Endodermal cell (in vitro differentiated cells): Measurements from ENCODE around the gene RHBDF1. TPM values are rescaled to one million over a fixed set of nuclear protein-coding genes. Genes with fewer than 3 reads are reported as not detected.
"Not testable (repeated sequence)": the region's sequence is repeated elsewhere in the genome, so short reads cannot be mapped to it uniquely, and the experiment has no call there.

ENCODE experiments used
- DNase-seq: peaks from one replicate; pipeline ENCODE4 v3.0.0-alpha.2; 2017
- H3K27ac ChIP-seq: 2 replicates; pipeline ENCODE4 v1.5.1; 2013; ENCODE audit warnings: mild to moderate bottlenecking, low read depth, low read length, moderate library complexity
- H3K27me3 ChIP-seq: 2 replicates; pipeline ENCODE4 v1.6.1; 2013; ENCODE audit warnings: mild to moderate bottlenecking, low read length, moderate library complexity; ENCODE audit not compliant: insufficient read depth, control insufficient read depth, poor library complexity, severe bottlenecking
- H3K36me3 ChIP-seq: 2 replicates; pipeline ENCODE4 v1.7.0; 2013; ENCODE audit warnings: mild to moderate bottlenecking, low read length, moderate library complexity; ENCODE audit not compliant: control insufficient read depth, insufficient read depth
- H3K4me1 ChIP-seq: one replicate; pipeline ENCODE4 v1.7.0; 2013; ENCODE audit warnings: low read length; ENCODE audit not compliant: control insufficient read depth, insufficient read depth
- H3K4me3 ChIP-seq: 2 replicates; pipeline ENCODE4 v1.5.1; 2013; ENCODE audit warnings: mild to moderate bottlenecking, low read length, moderate library complexity
- H3K9ac ChIP-seq: 2 replicates; pipeline ENCODE4 v1.6.1; 2013; ENCODE audit warnings: mild to moderate bottlenecking, low read length, moderate library complexity; ENCODE audit not compliant: poor library complexity, severe bottlenecking; ENCODE audit errors: extremely low read depth
- H3K9me3 ChIP-seq: 2 replicates; pipeline ENCODE4 v1.6.1; 2013; ENCODE audit warnings: mild to moderate bottlenecking, low read length, moderate library complexity; ENCODE audit not compliant: control insufficient read depth
- H3K27ac Mint-ChIP-seq: 2 replicates; pipeline ENCODE4 v1.8.0; 2020; ENCODE audit warnings: mixed read lengths
- H3K27me3 Mint-ChIP-seq: 2 replicates; pipeline ENCODE4 v1.8.0; 2021; ENCODE audit warnings: mild to moderate bottlenecking, mixed read lengths; ENCODE audit not compliant: insufficient read depth
- H3K36me3 Mint-ChIP-seq: 2 replicates; pipeline ENCODE4 v1.8.0; 2020; ENCODE audit warnings: low read depth, mixed read lengths
- H3K4me1 Mint-ChIP-seq: 2 replicates; pipeline ENCODE4 v1.8.0; 2020; ENCODE audit warnings: mixed read lengths
- H3K4me3 Mint-ChIP-seq: 2 replicates; pipeline ENCODE4 v1.8.0; 2020; ENCODE audit warnings: mild to moderate bottlenecking, moderate library complexity, mixed read lengths
- H3K9me3 Mint-ChIP-seq: 2 replicates; pipeline ENCODE4 v1.8.0; 2020; ENCODE audit warnings: mild to moderate bottlenecking, mixed read lengths
- CTCF ChIP-seq: fragments of 200-600 bp; sonication (generic); conservative IDR thresholded peaks from 2 replicates; pipeline ENCODE4 v1.5.0; 2021; ENCODE audit warnings: antibody characterized with exemption, mild to moderate bottlenecking
- WGBS, 2 experiments: methylation state at CpG; one replicate each; pipeline versions ENCODE4 v1.1.5 to v1.1.7; 2013; ENCODE audit warnings: missing lambda C conversion rate in 2 of 2, mixed read lengths in 1 of 2; ENCODE audit not compliant: insufficient coverage in 1 of 2, insufficient read length in 1 of 2; 5-methylcytosine and 5-hydroxymethylcytosine counted together
- total RNA-seq, 2 donors: library from RNA; stranded (reverse); fragmentation: NEBNext Ultra II Directional in 1 of 2; extraction: Animal tissue kit (Norgen Biotek cat#: 25700) in 1 of 2; gene quantifications; 2 replicates in 1 of 2; 3 replicates in 1 of 2; pipeline ENCODE4 v1.2.1, GENCODE V29; 2021

RHBDF1 gene
- total RNA-seq, 2 donors from 2014 or later: 70.7 to 76.4 TPM

- WGBS, 2 experiments: 76 to 77% methylated on average over 16 to 17 of the region's 17 CpGs
- DNase-seq: no peak
- no peaks in the 10 kb centered on the region for H3K9me3 Mint-ChIP-seq
- H3K27me3 Mint-ChIP-seq: no peaks in the 10 kb centered on the region
- Histone ChIP-seq H3K4me3 (no peak overlapping the region), H3K27me3 (no peaks in the 10 kb centered on the region), H3K9me3 (no peaks in the 10 kb centered on the region), H3K27ac (no peak overlapping the region), H3K4me1 (no peaks in the 10 kb centered on the region), H3K9ac (no peak overlapping the region), H3K36me3 (no peaks in the 10 kb centered on the region)
- H3K4me3 Mint-ChIP-seq: no peak overlapping the region
- no peak for TF ChIP-seq CTCF
- peaks cover 10% of the 10 kb centered on the region for H3K36me3 Mint-ChIP-seq
- H3K27ac Mint-ChIP-seq: no peak overlapping the region
- H3K4me1 Mint-ChIP-seq: no peaks in the 10 kb centered on the region
Measured at GRCh38 chr16:35011-35677, 37.3 kb downstream of the RHBDF1 start.

DNA sequence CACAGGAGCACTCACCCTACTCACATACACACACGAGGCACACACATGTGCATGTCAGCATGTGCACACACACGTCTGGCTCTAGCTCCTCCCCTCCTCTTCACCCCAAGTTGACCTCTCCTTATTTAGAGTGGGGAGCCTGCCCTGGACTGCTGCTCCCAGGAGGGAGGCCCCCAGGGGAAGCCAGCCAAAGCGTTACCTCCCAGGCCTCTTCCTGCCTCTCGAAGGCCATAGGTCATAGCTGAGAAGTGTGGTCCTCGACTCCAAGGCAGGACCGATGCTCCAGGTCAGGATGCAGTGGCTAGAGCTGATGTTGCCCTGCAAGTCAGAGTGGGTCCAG lies 37.8 kb downstream of the RHBDF1 start:
- DNase-seq: no peak
- no peak overlapping the region for H3K27ac ChIP-seq
- no peaks in the 10 kb centered on the region for H3K36me3 ChIP-seq
- no peaks in the 10 kb centered on the region for H3K27me3 Mint-ChIP-seq
- H3K27me3 ChIP-seq: no peaks in the 10 kb centered on the region
- no peaks in the 10 kb centered on the region for H3K9me3 Mint-ChIP-seq
- no peaks in the 10 kb centered on the region for H3K4me1 Mint-ChIP-seq
- H3K27ac Mint-ChIP-seq: no peak overlapping the region
- H3K36me3 Mint-ChIP-seq: peaks cover 6% of the 10 kb centered on the region
- no peak overlapping the region for H3K4me3 Mint-ChIP-seq
- H3K4me3 ChIP-seq: no peak overlapping the region
- no peaks in the 10 kb centered on the region for H3K4me1 ChIP-seq
- 86 to 94% methylated on average over 6 of the region's 6 CpGs for WGBS, 2 experiments
- no peak for TF ChIP-seq CTCF
- no peak overlapping the region for H3K9ac ChIP-seq
- no peaks in the 10 kb centered on the region for H3K9me3 ChIP-seq

GRCh38 chr16:33877-34647 lies 38.4 kb downstream of the RHBDF1 start:
- H3K4me1 ChIP-seq: no peaks in the 10 kb centered on the region
- 83 to 84% methylated on average over 18 to 20 of the region's 21 CpGs for WGBS, 2 experiments
- TF ChIP-seq CTCF: no peak
- Mint-ChIP-seq H3K27me3 (no peaks in the 10 kb centered on the region), H3K27ac (no peak overlapping the region), H3K9me3 (no peaks in the 10 kb centered on the region), H3K4me3 (no peak overlapping the region), H3K4me1 (no peaks in the 10 kb centered on the region), H3K36me3 (peaks cover 3% of the 10 kb centered on the region)
- H3K9me3 ChIP-seq: no peaks in the 10 kb centered on the region
- no peak overlapping the region for H3K4me3 ChIP-seq
- no peak overlapping the region for H3K9ac ChIP-seq
- no peaks in the 10 kb centered on the region for H3K27me3 ChIP-seq
- H3K36me3 ChIP-seq: no peaks in the 10 kb centered on the region
- no peak for DNase-seq
- no peak overlapping the region for H3K27ac ChIP-seq

- WGBS, 2 experiments: 84 to 90% methylated on average over 2 to 3 of the region's 8 CpGs
- H3K4me1 Mint-ChIP-seq, H3K36me3 ChIP-seq: not testable (repeated sequence)
Measured at GRCh38 chr16:33154-33876, 39.1 kb downstream of the RHBDF1 start.

DNA sequence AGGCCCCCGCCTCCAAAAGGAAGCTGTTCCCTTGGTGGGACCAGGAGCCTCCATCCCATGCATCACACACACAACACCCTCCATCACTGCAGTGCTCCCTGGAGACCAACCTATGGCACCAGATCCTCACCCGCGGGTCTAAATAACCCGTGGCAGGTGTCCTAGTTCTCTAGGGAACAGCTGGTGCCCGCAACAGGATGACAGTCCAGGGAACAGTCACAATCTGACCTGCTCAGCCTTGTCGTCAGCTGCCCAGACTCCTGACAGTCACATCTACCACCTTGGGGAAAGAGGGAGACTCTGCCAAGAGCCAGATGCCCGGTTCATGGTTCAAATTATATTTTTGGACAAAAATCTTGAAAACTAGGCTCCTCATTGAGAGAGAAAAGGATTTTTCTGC lies 41.8 kb downstream of the RHBDF1 start:
- not testable (repeated sequence) for H3K27ac Mint-ChIP-seq, H3K4me3 Mint-ChIP-seq, H3K4me1 Mint-ChIP-seq, H3K9me3 Mint-ChIP-seq, H3K4me3 ChIP-seq, H3K27ac ChIP-seq, H3K9ac ChIP-seq, DNase-seq, H3K36me3 Mint-ChIP-seq, H3K36me3 ChIP-seq, H3K4me1 ChIP-seq, H3K9me3 ChIP-seq, H3K27me3 Mint-ChIP-seq, H3K27me3 ChIP-seq
- WGBS, 2 experiments: no CpG with 5 or more reads among the region's 7 CpGs

More at GRCh38 chr16:33154-33876, 39.1 kb downstream of the RHBDF1 start:
- not testable (repeated sequence) for H3K9me3 ChIP-seq, H3K4me3 Mint-ChIP-seq, H3K36me3 Mint-ChIP-seq, H3K27me3 Mint-ChIP-seq, H3K9me3 Mint-ChIP-seq, H3K27me3 ChIP-seq, H3K4me3 ChIP-seq, DNase-seq, H3K27ac Mint-ChIP-seq, H3K27ac ChIP-seq, H3K9ac ChIP-seq, H3K4me1 ChIP-seq
